Naive B cell (primary cell): ENCODE data around the gene TST. TPM values are rescaled to one million over a fixed set of nuclear protein-coding genes. Genes with fewer than 3 reads are reported as not detected.

Source experiments
- ATAC-seq, 2 donors: fragments of 150-1000 bp; cut with Tn5 transposase; 2 replicates each; pipeline ENCODE4 v1.10.0; 2021; ENCODE audit warnings: low read depth in 2 of 2, mild to moderate bottlenecking in 2 of 2, moderate library complexity in 2 of 2
- DNase-seq: peaks from one replicate; pipeline ENCODE4 v3.0.0; 2022
- H3K27ac Mint-ChIP-seq, 6 donors: one replicate each; pipeline ENCODE4 v1.8.0; 2020 to 2022; ENCODE audit warnings: mild to moderate bottlenecking in 6 of 6, mixed read lengths in 6 of 6, moderate library complexity in 5 of 6, inconsistent platforms in 2 of 6
- H3K27me3 Mint-ChIP-seq, 3 donors: one replicate each; pipeline ENCODE4 v1.8.0; 2021 to 2022; ENCODE audit warnings: mixed read lengths in 3 of 3, mild to moderate bottlenecking in 1 of 3
- H3K36me3 Mint-ChIP-seq, 2 donors: one replicate each; pipeline ENCODE4 v1.8.0; 2020 to 2022; ENCODE audit warnings: mixed read lengths in 2 of 2, inconsistent platforms in 1 of 2, mild to moderate bottlenecking in 1 of 2
- H3K4me1 Mint-ChIP-seq, 3 donors: one replicate each; pipeline ENCODE4 v1.8.0; 2020 to 2022; ENCODE audit warnings: mixed read lengths in 3 of 3, inconsistent platforms in 1 of 3, mild to moderate bottlenecking in 1 of 3, moderate library complexity in 1 of 3
- H3K4me3 Mint-ChIP-seq, 8 donors: one replicate each; pipeline ENCODE4 v1.8.0; 2020 to 2022; ENCODE audit warnings: mild to moderate bottlenecking in 8 of 8, mixed read lengths in 8 of 8, moderate library complexity in 8 of 8, inconsistent platforms in 2 of 8
- H3K9me3 Mint-ChIP-seq, 7 donors: one replicate each; pipeline ENCODE4 v1.8.0; 2020 to 2022; ENCODE audit warnings: mixed read lengths in 7 of 7, mild to moderate bottlenecking in 5 of 7, inconsistent platforms in 2 of 7, moderate library complexity in 1 of 7
- polyA plus RNA-seq, 6 donors: library from polyadenylated mRNA; unstranded; fragments of 300-500 nt; fragmentation: Illumina TruSeq; gene quantifications; one replicate each; pipeline ENCODE4 v1.2.3, GENCODE V29; 2021; ENCODE audit warnings: low read depth in 6 of 6

The TST gene
- polyA plus RNA-seq, 6 donors from 2014 or later: 0.65 to 3.3 (median 0.89) TPM; not detected in 2

DNA sequence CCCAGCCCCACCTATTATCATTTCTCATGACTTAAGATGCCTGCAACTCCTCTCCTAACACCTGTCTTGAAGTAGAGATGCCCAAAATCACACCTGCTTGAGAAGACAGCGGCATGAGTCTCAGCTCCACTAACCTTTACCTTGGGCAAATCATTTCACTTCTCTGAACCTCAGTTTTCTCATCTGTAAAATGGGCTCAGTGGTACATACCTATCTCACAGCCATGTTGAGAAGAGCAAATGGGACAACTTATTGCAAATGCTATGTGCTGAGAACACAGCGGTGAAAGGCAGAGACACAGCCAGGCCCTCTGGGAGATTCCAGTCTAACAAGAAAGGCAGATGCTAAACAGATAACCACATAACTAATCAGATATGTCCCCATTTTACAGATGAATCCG lies 7.8 kb downstream of the TST start:
- peaks cover 0 to 5% (median 0%) of the 10 kb centered on the region in 3 donors for H3K4me1 Mint-ChIP-seq
- H3K27me3 Mint-ChIP-seq: peaks cover 0 to 31% (median 23%) of the 10 kb centered on the region in 3 donors
- H3K27ac Mint-ChIP-seq: no peak overlapping the region
- H3K4me3 Mint-ChIP-seq: no peak overlapping the region
- ATAC-seq (no peak), DNase-seq (no peak)
- no peaks in the 10 kb centered on the region for H3K9me3 Mint-ChIP-seq
- no peaks in the 10 kb centered on the region for H3K36me3 Mint-ChIP-seq

DNA sequence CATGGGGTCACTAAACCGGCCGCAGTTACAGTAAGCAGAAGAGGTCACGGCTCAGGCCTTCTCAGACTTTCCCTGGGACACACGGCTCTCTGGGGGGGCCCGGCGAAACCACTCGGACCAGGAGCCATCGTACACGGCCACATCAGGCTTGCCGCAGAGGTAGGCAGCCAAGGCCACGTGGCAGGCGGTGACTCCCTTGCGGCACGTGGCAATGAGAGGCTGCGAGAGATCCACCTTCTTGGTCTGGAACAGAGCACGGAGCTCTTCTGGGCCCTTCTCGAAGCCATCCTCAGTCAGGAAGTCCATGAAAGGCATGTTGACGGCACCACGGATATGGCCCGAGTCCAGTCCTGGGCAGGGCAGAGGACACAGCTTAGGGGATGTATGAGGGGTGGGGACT lies 8.3 kb downstream of the TST start:
- no peak overlapping the region for H3K4me3 Mint-ChIP-seq
- ATAC-seq (no peak), DNase-seq (no peak)
- peak overlapping the region in 1 of 6 donors; percentile 61 for H3K27ac Mint-ChIP-seq
- H3K4me1 Mint-ChIP-seq: peaks cover 0 to 5% (median 0%) of the 10 kb centered on the region in 3 donors
- no peaks in the 10 kb centered on the region for H3K9me3 Mint-ChIP-seq
- H3K36me3 Mint-ChIP-seq: no peaks in the 10 kb centered on the region
- H3K27me3 Mint-ChIP-seq: peaks cover 0 to 36% (median 28%) of the 10 kb centered on the region in 3 donors

DNA sequence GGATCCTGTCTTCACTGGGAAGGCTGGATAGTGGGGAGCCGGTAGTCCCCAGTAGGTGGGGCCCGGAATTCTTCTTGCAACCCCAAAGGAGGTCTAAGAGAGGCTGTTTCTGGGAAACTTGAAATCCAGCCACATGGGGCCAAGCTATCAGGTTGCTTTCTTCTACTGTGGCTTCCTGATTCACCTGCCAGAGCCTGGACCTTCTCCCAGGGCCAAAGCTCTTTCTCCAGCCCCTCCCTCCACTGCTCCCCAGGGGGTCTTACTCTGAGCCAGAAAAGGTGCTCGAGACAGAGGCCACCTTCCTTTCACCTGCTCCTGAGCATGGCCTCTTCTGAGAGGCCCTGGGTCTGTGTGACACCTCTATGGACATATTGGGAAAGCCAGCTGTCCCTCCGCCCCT lies 9.1 kb downstream of the TST start:
- Mint-ChIP-seq H3K27ac (peak overlapping the region in 1 of 6 donors; percentile 81), H3K9me3 (peaks cover 0 to 2% (median 1%) of the 10 kb centered on the region in 7 donors), H3K4me1 (peaks cover 0 to 2% (median 0%) of the 10 kb centered on the region in 3 donors), H3K27me3 (peaks cover 0 to 44% (median 36%) of the 10 kb centered on the region in 3 donors), H3K4me3 (no peak overlapping the region), H3K36me3 (peaks cover 0 to 7% of the 10 kb centered on the region in 2 donors)
- DNase-seq (no peak), ATAC-seq (no peak)

DNA sequence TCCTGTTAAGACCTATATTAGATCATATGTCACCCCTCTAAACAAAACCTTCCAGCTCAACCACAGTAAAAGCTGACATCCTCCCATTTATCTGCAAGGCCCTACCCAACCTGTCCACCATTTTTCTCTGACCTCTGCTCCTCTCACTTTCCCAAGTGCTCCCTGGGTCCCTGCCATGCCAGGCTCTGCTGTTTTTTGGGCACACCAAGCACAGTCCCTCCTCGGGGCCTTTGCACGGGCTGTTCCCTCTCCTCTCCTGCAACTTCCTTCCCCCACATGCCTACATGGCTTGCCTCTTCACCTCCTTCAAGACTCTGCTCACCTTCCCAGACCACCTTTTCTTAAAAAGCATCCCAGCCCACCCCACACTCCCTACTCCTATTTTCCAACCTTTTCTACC lies 9.8 kb downstream of the TST start:
- Mint-ChIP-seq H3K4me3 (no peak overlapping the region), H3K4me1 (no peaks in the 10 kb centered on the region), H3K27me3 (peaks cover 0 to 47% (median 42%) of the 10 kb centered on the region in 3 donors), H3K36me3 (peaks cover 0 to 8% of the 10 kb centered on the region in 2 donors), H3K9me3 (peaks cover 0 to 8% (median 5%) of the 10 kb centered on the region in 7 donors), H3K27ac (no peak overlapping the region)
- no peak for DNase-seq
- ATAC-seq: no peak

DNA sequence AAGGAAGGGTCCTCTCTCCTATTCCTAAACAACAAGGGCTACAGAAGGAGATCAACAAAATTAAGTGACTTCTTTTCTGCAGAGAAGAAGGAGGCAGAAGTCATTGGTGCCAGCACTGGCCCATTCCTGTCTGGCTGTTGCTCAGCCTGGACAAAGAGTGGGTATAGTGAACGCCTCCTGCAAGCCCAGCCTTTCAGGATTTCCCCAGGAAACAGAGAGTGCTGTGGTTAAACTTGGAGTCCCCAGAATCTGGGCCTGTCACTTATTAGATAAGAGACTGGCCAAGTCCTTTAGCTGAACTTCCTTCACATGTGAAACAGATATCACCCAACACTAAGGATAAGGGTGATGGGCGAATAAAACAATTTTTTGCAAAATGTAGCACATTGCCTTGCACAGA lies 10.9 kb downstream of the TST start:
- ATAC-seq (no peak), DNase-seq (no peak)
- H3K27ac Mint-ChIP-seq: no peak overlapping the region
- H3K27me3 Mint-ChIP-seq: peaks cover 0 to 58% (median 53%) of the 10 kb centered on the region in 3 donors
- peaks cover 0 to 8% of the 10 kb centered on the region in 2 donors for H3K36me3 Mint-ChIP-seq
- H3K9me3 Mint-ChIP-seq: peaks cover 0 to 9% (median 5%) of the 10 kb centered on the region in 7 donors
- no peaks in the 10 kb centered on the region for H3K4me1 Mint-ChIP-seq
- H3K4me3 Mint-ChIP-seq: no peak overlapping the region

DNA sequence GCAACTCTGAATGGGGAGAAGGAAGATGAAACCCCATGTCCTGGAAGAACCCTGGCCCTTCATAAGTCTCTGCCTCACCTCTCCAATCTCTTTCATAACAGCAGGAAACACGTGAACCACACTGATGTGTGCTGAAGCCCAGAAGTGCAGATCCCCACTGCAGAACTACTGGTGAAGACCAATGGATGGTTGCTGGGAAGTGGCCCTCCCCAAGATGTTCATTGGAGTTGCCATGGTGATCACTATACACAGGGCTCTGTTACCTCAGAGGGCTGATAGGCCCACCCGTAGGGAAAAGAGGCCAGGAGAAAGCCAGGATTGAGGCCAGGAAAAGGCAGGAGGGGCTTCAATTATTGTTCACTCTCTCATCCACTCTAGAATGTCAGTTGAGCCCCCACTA lies 11.6 kb downstream of the TST start:
- Mint-ChIP-seq H3K27me3 (peaks cover 0 to 65% (median 60%) of the 10 kb centered on the region in 3 donors), H3K27ac (no peak overlapping the region), H3K9me3 (peaks cover 0 to 9% (median 5%) of the 10 kb centered on the region in 7 donors), H3K36me3 (peaks cover 0 to 8% of the 10 kb centered on the region in 2 donors), H3K4me1 (no peaks in the 10 kb centered on the region), H3K4me3 (no peak overlapping the region)
- no peak for ATAC-seq
- DNase-seq: no peak

DNA sequence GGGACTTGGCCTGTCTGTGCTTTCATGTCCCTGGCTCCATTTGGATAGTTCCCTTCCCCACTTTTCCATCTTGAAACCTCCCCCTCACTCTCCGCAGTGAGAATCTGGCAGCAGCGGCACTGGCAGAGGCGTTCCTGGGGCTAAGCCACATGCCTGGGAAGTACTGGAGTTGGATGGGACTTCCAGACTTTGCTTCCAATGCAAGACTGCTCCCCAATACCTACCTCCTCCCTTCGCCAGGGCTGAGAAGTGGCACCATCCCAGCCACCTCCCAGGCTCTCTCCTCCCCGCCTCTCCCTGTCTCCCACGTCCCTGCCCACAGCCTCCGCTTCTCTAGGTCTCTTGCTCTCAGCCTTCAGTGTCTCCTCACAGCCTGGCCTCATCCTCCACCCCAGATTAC lies 16.6 kb downstream of the TST start:
- DNase-seq (no peak), ATAC-seq (no peak)
- Mint-ChIP-seq H3K4me1 (no peaks in the 10 kb centered on the region), H3K4me3 (no peak overlapping the region), H3K27ac (no peak overlapping the region), H3K36me3 (peaks cover 0 to 8% of the 10 kb centered on the region in 2 donors), H3K27me3 (peaks cover 6 to 57% (median 44%) of the 10 kb centered on the region in 3 donors), H3K9me3 (peaks cover 0 to 9% (median 5%) of the 10 kb centered on the region in 7 donors)

DNA sequence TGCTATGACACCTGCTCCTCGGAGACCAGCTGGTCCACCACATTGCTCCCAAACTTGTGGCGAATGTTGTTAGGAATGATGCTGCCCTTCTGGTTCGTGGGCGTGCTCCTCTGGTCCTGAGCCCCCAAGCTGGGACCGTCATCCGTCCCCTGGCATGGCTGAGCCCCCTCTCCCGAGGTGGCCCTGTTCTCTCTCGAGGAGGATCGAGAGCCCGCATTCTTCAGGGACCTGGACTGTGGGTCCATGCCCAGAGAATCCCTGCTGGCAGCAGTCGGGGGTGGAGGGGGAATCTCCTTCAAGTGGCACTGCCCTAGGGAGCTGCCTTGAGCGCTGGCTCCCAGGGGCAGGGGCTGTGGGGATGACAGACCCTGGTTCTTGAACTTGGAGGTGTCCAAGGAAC lies 17.4 kb downstream of the TST start:
- Mint-ChIP-seq H3K27me3 (peaks cover 13 to 55% (median 40%) of the 10 kb centered on the region in 3 donors), H3K27ac (peak overlapping the region in 1 of 6 donors; percentile 23), H3K9me3 (peaks cover 0 to 9% (median 5%) of the 10 kb centered on the region in 7 donors), H3K4me3 (no peak overlapping the region), H3K4me1 (no peaks in the 10 kb centered on the region), H3K36me3 (peaks cover 0 to 8% of the 10 kb centered on the region in 2 donors)
- no peak for DNase-seq
- no peak for ATAC-seq

DNA sequence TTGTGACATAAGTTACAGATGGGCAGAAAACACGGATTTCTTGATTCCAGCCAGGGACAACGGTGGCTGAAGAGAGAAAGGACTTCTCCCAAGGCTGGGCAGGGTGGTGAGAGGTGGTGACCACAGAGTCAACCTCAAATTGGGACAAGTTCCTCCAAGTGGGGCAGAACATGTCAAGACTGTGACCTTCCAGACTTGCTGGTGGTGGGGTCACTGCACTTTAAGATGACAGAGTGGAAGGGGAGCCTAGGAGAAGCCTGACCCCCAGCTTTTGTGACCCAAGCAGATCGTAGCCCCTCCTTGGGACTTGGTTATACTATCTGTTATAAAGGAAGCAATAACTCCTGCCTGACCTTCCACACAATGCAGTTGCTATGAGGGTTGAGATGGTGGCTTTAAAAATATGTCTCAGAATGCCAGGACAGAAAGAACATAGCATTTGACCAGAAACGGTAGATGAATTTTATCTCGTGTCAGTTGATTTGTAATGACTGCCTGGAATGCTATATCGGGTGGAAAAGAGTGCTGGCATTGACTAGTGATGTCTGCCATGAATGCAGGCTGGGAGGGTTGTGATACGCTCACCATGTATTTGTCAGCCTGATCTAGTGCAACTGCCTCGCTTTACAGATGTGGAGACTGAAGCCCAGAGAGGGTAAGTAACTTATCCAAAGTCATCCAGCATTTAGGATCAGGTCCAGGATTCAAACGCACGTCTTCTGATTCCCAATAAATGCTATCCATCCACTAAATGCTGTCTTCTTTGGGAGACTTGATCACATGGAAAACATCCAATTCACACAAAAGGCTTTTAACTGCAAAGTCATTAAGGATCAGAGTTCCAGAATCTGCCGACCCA lies 18.3 kb downstream of the TST start:
- H3K4me1 Mint-ChIP-seq: no peaks in the 10 kb centered on the region
- no peak for ATAC-seq
- H3K27me3 Mint-ChIP-seq: peaks cover 13 to 45% (median 31%) of the 10 kb centered on the region in 3 donors
- H3K27ac Mint-ChIP-seq: no peak overlapping the region
- H3K36me3 Mint-ChIP-seq: peaks cover 0 to 8% of the 10 kb centered on the region in 2 donors
- peaks cover 0 to 9% (median 5%) of the 10 kb centered on the region in 7 donors for H3K9me3 Mint-ChIP-seq
- DNase-seq: no peak
- H3K4me3 Mint-ChIP-seq: no peak overlapping the region

DNA sequence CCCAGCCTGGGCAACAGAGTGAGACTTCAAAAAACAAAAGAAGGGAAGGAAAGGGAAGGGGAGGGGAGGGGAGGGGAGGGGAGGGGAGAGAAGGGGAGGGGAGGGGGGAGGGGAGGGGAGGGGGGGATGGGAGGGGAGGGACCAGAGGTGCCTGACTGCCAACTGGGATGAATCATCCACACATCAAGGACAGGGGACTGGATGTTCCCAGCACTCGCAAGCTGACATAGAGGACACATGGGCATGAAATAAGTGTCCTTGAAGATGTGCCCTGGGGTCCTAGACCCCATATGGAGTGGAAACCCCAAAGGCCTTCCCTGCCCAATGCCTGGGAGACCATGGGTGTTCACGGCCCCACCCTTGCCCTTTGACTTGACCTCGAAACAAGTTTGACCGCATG lies 19.8 kb downstream of the TST start:
- Mint-ChIP-seq H3K4me3 (no peak overlapping the region), H3K4me1 (no peaks in the 10 kb centered on the region), H3K36me3 (no peaks in the 10 kb centered on the region), H3K27me3 (peaks cover 20 to 37% (median 33%) of the 10 kb centered on the region in 3 donors), H3K9me3 (peaks cover 0 to 3% (median 0%) of the 10 kb centered on the region in 7 donors), H3K27ac (no peak overlapping the region)
- no peak for DNase-seq
- no peak for ATAC-seq

DNA sequence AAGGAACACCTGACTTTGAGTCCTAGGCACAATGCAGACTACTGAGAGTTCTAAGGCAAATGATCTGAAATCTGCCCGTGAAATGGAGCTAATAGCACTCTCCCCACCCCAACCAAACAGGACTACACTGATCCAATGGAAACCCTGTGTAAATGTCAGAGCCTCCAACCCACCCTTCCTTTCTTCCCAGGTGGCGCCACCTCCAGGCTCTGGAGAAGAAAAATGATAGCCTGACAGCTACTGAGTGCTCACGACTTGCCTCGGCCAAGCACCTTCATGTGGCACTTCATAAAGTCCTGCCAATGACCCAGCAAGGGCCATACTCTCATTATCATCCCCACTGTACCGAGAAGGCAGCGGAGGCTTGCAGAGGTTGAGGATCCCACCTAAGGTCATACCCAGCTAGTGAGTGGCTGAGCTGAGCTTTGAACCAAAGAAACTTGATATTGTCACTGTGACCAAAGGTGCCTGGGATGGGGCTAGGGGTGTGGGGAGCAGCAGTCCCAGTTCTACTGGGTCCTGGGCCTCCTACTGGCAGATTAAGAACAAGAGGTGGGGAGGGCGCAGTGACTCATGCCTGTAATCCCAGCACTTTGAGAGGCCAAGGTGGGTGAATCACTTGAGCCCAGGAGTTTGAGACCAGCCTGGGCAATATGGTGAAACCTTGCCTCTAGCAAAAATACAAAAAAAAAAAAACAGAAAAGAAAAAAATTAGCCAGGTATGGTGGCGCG lies 20.5 kb downstream of the TST start:
- no peaks in the 10 kb centered on the region for H3K36me3 Mint-ChIP-seq
- H3K4me3 Mint-ChIP-seq: no peak overlapping the region
- H3K27ac Mint-ChIP-seq: no peak overlapping the region
- no peaks in the 10 kb centered on the region for H3K4me1 Mint-ChIP-seq
- H3K9me3 Mint-ChIP-seq: no peaks in the 10 kb centered on the region
- DNase-seq: no peak
- peaks cover 21 to 34% (median 26%) of the 10 kb centered on the region in 3 donors for H3K27me3 Mint-ChIP-seq
- ATAC-seq: no peak

DNA sequence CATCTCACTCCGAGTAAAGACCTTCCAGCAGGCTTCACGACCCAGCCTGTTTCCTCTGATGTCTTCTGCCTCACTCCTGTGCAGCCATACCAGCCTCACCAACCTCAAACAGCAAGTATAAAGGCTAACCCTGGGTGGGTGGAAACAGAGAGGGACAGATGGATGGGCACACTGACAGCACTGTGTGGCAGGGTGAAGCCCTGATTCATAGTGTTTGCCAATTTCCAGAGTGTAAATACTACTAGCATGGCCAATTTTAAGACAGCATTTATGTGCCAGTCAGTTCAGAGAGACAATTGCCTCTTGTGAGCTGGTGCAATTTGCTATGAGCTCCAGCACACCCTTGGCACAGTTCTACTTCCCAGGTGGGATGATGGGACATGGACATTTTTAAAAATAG lies 21.5 kb downstream of the TST start:
- no peak overlapping the region for H3K4me3 Mint-ChIP-seq
- H3K9me3 Mint-ChIP-seq: no peaks in the 10 kb centered on the region

DNA sequence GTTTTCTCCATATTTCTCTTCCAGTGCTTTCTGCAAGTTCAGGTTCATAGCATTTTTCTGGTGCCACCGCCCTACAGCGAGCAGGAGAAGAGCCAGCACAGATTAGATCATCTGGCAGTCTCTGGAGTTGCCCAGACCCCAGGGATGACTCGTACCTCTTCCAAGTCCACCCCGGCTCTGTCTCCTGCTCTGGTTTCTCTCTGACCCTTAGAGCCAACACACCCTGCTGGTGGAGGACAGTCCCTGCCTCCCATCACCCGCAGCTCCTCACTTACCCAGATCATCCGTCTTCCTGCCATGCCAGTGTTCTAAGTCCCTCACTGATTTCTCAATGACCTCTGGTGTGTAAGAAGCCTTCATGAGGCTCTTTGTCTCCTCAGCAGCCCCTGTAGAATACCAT lies 28.0 kb downstream of the TST start:
- peaks cover 30 to 58% (median 50%) of the 10 kb centered on the region in 3 donors for H3K27me3 Mint-ChIP-seq
- ATAC-seq (no peak), DNase-seq (no peak)
- H3K27ac Mint-ChIP-seq: no peak overlapping the region
- H3K9me3 Mint-ChIP-seq: peaks cover 0 to 9% (median 7%) of the 10 kb centered on the region in 7 donors
- H3K4me1 Mint-ChIP-seq: no peaks in the 10 kb centered on the region
- H3K4me3 Mint-ChIP-seq: peak overlapping the region in 1 of 8 donors; percentile 47
- H3K36me3 Mint-ChIP-seq: no peaks in the 10 kb centered on the region

More for the DNA sequence above, 21.5 kb downstream of the TST start:
- Mint-ChIP-seq H3K4me1 (no peaks in the 10 kb centered on the region), H3K27ac (no peak overlapping the region), H3K36me3 (no peaks in the 10 kb centered on the region), H3K27me3 (peaks cover 22 to 26% (median 24%) of the 10 kb centered on the region in 3 donors)
- DNase-seq (no peak), ATAC-seq (no peak)
